Ishikawa (cell line): ENCODE results near the gene NXPH2.

Experiments used
- CEBPB ChIP-seq: IDR thresholded peaks from 2 replicates; pipeline ENCODE4 v1.6.1; 2012
- CREB1 ChIP-seq: IDR thresholded peaks from 2 replicates; pipeline ENCODE4 v1.6.1; 2012; ENCODE audit warnings: low read depth
- EGR1 ChIP-seq: IDR thresholded peaks from 2 replicates; pipeline ENCODE4 v1.6.1; 2012
- EP300 ChIP-seq: IDR thresholded peaks from 2 replicates; pipeline ENCODE4 v1.6.1; 2012; ENCODE audit warnings: borderline replicate concordance
- FOXM1 ChIP-seq: IDR thresholded peaks from 2 replicates; pipeline ENCODE4 v1.6.1; 2012; ENCODE audit warnings: low read depth, borderline replicate concordance
- MAX ChIP-seq: IDR thresholded peaks from 2 replicates; pipeline ENCODE4 v1.6.1; 2012
- NFIC ChIP-seq: IDR thresholded peaks from 2 replicates; pipeline ENCODE4 v1.6.1; 2012
- RAD21 ChIP-seq: IDR thresholded peaks from 2 replicates; pipeline ENCODE4 v1.6.1; 2012; ENCODE audit warnings: low read depth
- REST ChIP-seq: IDR thresholded peaks from 2 replicates; pipeline ENCODE4 v1.6.1; 2012; ENCODE audit warnings: low read depth, mild to moderate bottlenecking
- TAF1 ChIP-seq: IDR thresholded peaks from 2 replicates; pipeline ENCODE4 v1.6.1; 2012; ENCODE audit warnings: low read depth, mild to moderate bottlenecking
- TCF12 ChIP-seq: IDR thresholded peaks from 2 replicates; pipeline ENCODE4 v1.6.1; 2012; ENCODE audit warnings: low read depth
- TEAD4 ChIP-seq: IDR thresholded peaks from 2 replicates; pipeline ENCODE4 v1.6.1; 2012
- USF1 ChIP-seq: IDR thresholded peaks from 2 replicates; pipeline ENCODE4 v1.6.1; 2012
- YY1 ChIP-seq: IDR thresholded peaks from 2 replicates; pipeline ENCODE4 v1.6.1; 2012; ENCODE audit warnings: low read depth
- ZBTB7A ChIP-seq: IDR thresholded peaks from 2 replicates; pipeline ENCODE4 v1.6.1; 2012; ENCODE audit warnings: low read depth

Gene NXPH2

GRCh38 chr2:138699421-138699820, 80.8 kb downstream of the NXPH2 start:
- no peak for TF ChIP-seq TEAD4
- TF ChIP-seq RAD21: no peak
- TF ChIP-seq CEBPB: no peak
- no peak for TF ChIP-seq NFIC
- no peak for TF ChIP-seq CREB1

GRCh38 chr2:138698428-138698827, 81.8 kb downstream of the NXPH2 start:
- no peak for TF ChIP-seq TAF1
- TF ChIP-seq USF1: no peak
- TF ChIP-seq CEBPB: no peak
- no peak for TF ChIP-seq CREB1
- no peak for TF ChIP-seq REST
- no peak for TF ChIP-seq NFIC
- TF ChIP-seq MAX: no peak
- no peak for TF ChIP-seq RAD21
- TF ChIP-seq EP300: no peak
- TF ChIP-seq EGR1: no peak
- TF ChIP-seq ZBTB7A: no peak
- no peak for TF ChIP-seq TCF12
- TF ChIP-seq YY1: no peak
- no peak for TF ChIP-seq FOXM1
- no peak for TF ChIP-seq TEAD4

- TF ChIP-seq ZBTB7A (no peak), TCF12 (no peak), EGR1 (no peak), MAX (no peak), TEAD4 (no peak), CEBPB (no peak), CREB1 (no peak), YY1 (no peak), FOXM1 (no peak), TAF1 (no peak), RAD21 (no peak)
Measured at GRCh38 chr2:138691667-138692066, 88.5 kb downstream of the NXPH2 start.

GRCh38 chr2:138689705-138690104, 90.5 kb downstream of the NXPH2 start:
- no peak for TF ChIP-seq TCF12
- no peak for TF ChIP-seq MAX
- TF ChIP-seq REST: no peak
- TF ChIP-seq CREB1: no peak
- no peak for TF ChIP-seq CEBPB
- TF ChIP-seq EGR1: no peak
- no peak for TF ChIP-seq TAF1
- no peak for TF ChIP-seq NFIC
- no peak for TF ChIP-seq RAD21
- no peak for TF ChIP-seq EP300
- TF ChIP-seq FOXM1: no peak
- no peak for TF ChIP-seq ZBTB7A
- no peak for TF ChIP-seq USF1
- TF ChIP-seq YY1: no peak

GRCh38 chr2:138682163-138682562, 98.0 kb downstream of the NXPH2 start:
- TF ChIP-seq CEBPB (no peak), MAX (no peak), TEAD4 (no peak), RAD21 (no peak), TAF1 (no peak), NFIC (no peak), FOXM1 (no peak), EP300 (no peak), EGR1 (no peak), CREB1 (no peak), YY1 (no peak), ZBTB7A (no peak), TCF12 (no peak), USF1 (no peak), REST (no peak)
